Rectal smooth muscle tissue (tissue), 1 donor: ENCODE data around the gene TMPRSS4.

ENCODE experiments used
- H3K27ac ChIP-seq: one replicate; pipeline ENCODE4 v1.7.0; 2013; ENCODE audit warnings: low read depth, low read length, inconsistent platforms
- H3K27me3 ChIP-seq: one replicate; pipeline ENCODE4 v1.7.0; 2013; ENCODE audit warnings: low read length; ENCODE audit not compliant: control insufficient read depth, insufficient read depth
- H3K36me3 ChIP-seq: one replicate; pipeline ENCODE4 v1.7.0; 2013; ENCODE audit warnings: low read length; ENCODE audit not compliant: control insufficient read depth, insufficient read depth
- H3K4me1 ChIP-seq: one replicate; pipeline ENCODE4 v1.7.0; 2013; ENCODE audit warnings: low read length; ENCODE audit not compliant: control insufficient read depth, insufficient read depth
- H3K4me3 ChIP-seq: one replicate; pipeline ENCODE4 v1.7.0; 2013; ENCODE audit warnings: low read length
- H3K9ac ChIP-seq: one replicate; pipeline ENCODE4 v1.7.0; 2013; ENCODE audit warnings: low read length

Gene TMPRSS4

GRCh38 chr11:118090545-118091162, 13.8 kb downstream of the TMPRSS4 start:
- H3K36me3 ChIP-seq: no peaks in the 10 kb centered on the region
- no peaks in the 10 kb centered on the region for H3K27me3 ChIP-seq
- no peaks in the 10 kb centered on the region for H3K4me1 ChIP-seq
- no peak overlapping the region for H3K4me3 ChIP-seq
- no peak overlapping the region for H3K9ac ChIP-seq
- H3K27ac ChIP-seq: no peak overlapping the region

- Histone ChIP-seq H3K9ac (no peak overlapping the region), H3K27ac (no peak overlapping the region), H3K36me3 (no peaks in the 10 kb centered on the region), H3K4me1 (no peaks in the 10 kb centered on the region), H3K27me3 (no peaks in the 10 kb centered on the region), H3K4me3 (no peak overlapping the region)
Observed at GRCh38 chr11:118091690-118092089, 14.8 kb downstream of the TMPRSS4 start.

- Histone ChIP-seq H3K9ac (no peak overlapping the region), H3K36me3 (no peaks in the 10 kb centered on the region), H3K27me3 (no peaks in the 10 kb centered on the region), H3K4me1 (no peaks in the 10 kb centered on the region), H3K4me3 (no peak overlapping the region), H3K27ac (no peak overlapping the region)
Observed at GRCh38 chr11:118092907-118093571, 16.2 kb downstream of the TMPRSS4 start.

GRCh38 chr11:118095493-118095892, 18.6 kb downstream of the TMPRSS4 start:
- Histone ChIP-seq H3K36me3 (no peaks in the 10 kb centered on the region), H3K9ac (no peak overlapping the region), H3K27me3 (no peaks in the 10 kb centered on the region), H3K4me3 (no peak overlapping the region), H3K4me1 (no peaks in the 10 kb centered on the region), H3K27ac (no peak overlapping the region)

GRCh38 chr11:118095967-118096367, 19.1 kb downstream of the TMPRSS4 start:
- H3K9ac ChIP-seq: no peak overlapping the region
- H3K27me3 ChIP-seq: no peaks in the 10 kb centered on the region
- H3K4me1 ChIP-seq: no peaks in the 10 kb centered on the region
- H3K4me3 ChIP-seq: no peak overlapping the region
- H3K36me3 ChIP-seq: no peaks in the 10 kb centered on the region
- no peak overlapping the region for H3K27ac ChIP-seq

- Histone ChIP-seq H3K9ac (no peak overlapping the region), H3K4me1 (no peaks in the 10 kb centered on the region), H3K27ac (no peak overlapping the region), H3K4me3 (no peak overlapping the region), H3K27me3 (no peaks in the 10 kb centered on the region), H3K36me3 (no peaks in the 10 kb centered on the region)
Observed at GRCh38 chr11:118098996-118099837, 22.3 kb downstream of the TMPRSS4 start.

GRCh38 chr11:118099838-118100556, 23.1 kb downstream of the TMPRSS4 start:
- Histone ChIP-seq H3K4me3 (no peak overlapping the region), H3K4me1 (no peaks in the 10 kb centered on the region), H3K27me3 (no peaks in the 10 kb centered on the region), H3K27ac (no peak overlapping the region), H3K36me3 (no peaks in the 10 kb centered on the region), H3K9ac (no peak overlapping the region)

- Histone ChIP-seq H3K27me3 (no peaks in the 10 kb centered on the region), H3K4me3 (no peak overlapping the region), H3K4me1 (no peaks in the 10 kb centered on the region), H3K27ac (no peak overlapping the region), H3K36me3 (no peaks in the 10 kb centered on the region), H3K9ac (no peak overlapping the region)
Observed at GRCh38 chr11:118100691-118101232, 23.9 kb downstream of the TMPRSS4 start.

- H3K36me3 ChIP-seq: no peaks in the 10 kb centered on the region
Observed at GRCh38 chr11:118102721-118103261, 25.9 kb downstream of the TMPRSS4 start.

GRCh38 chr11:118104491-118104890, 27.6 kb downstream of the TMPRSS4 start:
- Histone ChIP-seq H3K27ac (no peak overlapping the region), H3K9ac (no peak overlapping the region), H3K27me3 (no peaks in the 10 kb centered on the region), H3K4me3 (no peak overlapping the region), H3K4me1 (no peaks in the 10 kb centered on the region), H3K36me3 (no peaks in the 10 kb centered on the region)

More at GRCh38 chr11:118102721-118103261, 25.9 kb downstream of the TMPRSS4 start:
- Histone ChIP-seq H3K27me3 (no peaks in the 10 kb centered on the region), H3K9ac (no peak overlapping the region), H3K4me1 (no peaks in the 10 kb centered on the region), H3K27ac (no peak overlapping the region), H3K4me3 (no peak overlapping the region)

- H3K4me3 ChIP-seq: no peak overlapping the region
- H3K27me3 ChIP-seq: no peaks in the 10 kb centered on the region
- no peak overlapping the region for H3K9ac ChIP-seq
- H3K36me3 ChIP-seq: no peaks in the 10 kb centered on the region
- H3K4me1 ChIP-seq: no peaks in the 10 kb centered on the region
- no peak overlapping the region for H3K27ac ChIP-seq
Observed at GRCh38 chr11:118105657-118106305, 28.9 kb downstream of the TMPRSS4 start.
